HG03575 (cell line): Measurements from ENCODE around the gene PLPP4.
"Not testable (repeated sequence)": the region's sequence is repeated elsewhere in the genome, so short reads cannot be mapped to it uniquely, and the experiment has no call there.

ENCODE experiments used
- ATAC-seq: cut with Tn5 transposase; IDR thresholded peaks from one replicate; pipeline ENCODE4 v1.9.1; 2021; ENCODE audit not compliant: unreplicated experiment, insufficient number of reproducible peaks, low FRiP score; ENCODE audit errors: extremely low read depth

The PLPP4 gene

GRCh38 chr10:120480848-120481247 is 23.8 kb downstream of the PLPP4 start:
- no peak for ATAC-seq

- no peak for ATAC-seq
These were observed 26.0 kb downstream of the PLPP4 start for GRCh38 chr10:120483006-120483405.

GRCh38 chr10:120483651-120484301 is 26.7 kb downstream of the PLPP4 start:
- no peak for ATAC-seq

- ATAC-seq, result no peak
These were observed 28.9 kb downstream of the PLPP4 start for GRCh38 chr10:120485946-120486345.

- no peak for ATAC-seq
These were observed 29.7 kb downstream of the PLPP4 start for GRCh38 chr10:120486671-120487205.

- no peak for ATAC-seq
These were observed 33.3 kb downstream of the PLPP4 start for GRCh38 chr10:120490288-120490687.

GRCh38 chr10:120492346-120492745 is 35.3 kb downstream of the PLPP4 start:
- no peak for ATAC-seq

GRCh38 chr10:120493411-120494312 is 36.6 kb downstream of the PLPP4 start:
- no peak for ATAC-seq

GRCh38 chr10:120494313-120494710 is 37.3 kb downstream of the PLPP4 start:
- ATAC-seq, result no peak

- no peak for ATAC-seq
These were observed 38.4 kb downstream of the PLPP4 start for GRCh38 chr10:120495226-120496009.

GRCh38 chr10:120499883-120500282 is 42.9 kb downstream of the PLPP4 start:
- no peak for ATAC-seq

- no peak for ATAC-seq
These were observed 46.7 kb downstream of the PLPP4 start for GRCh38 chr10:120503689-120504088.

- ATAC-seq, result not testable (repeated sequence)
These were observed 47.2 kb downstream of the PLPP4 start for GRCh38 chr10:120504227-120504626.

- no peak for ATAC-seq
These were observed 48.0 kb downstream of the PLPP4 start for GRCh38 chr10:120505056-120505455.

- ATAC-seq, result no peak
These were observed 48.8 kb downstream of the PLPP4 start for GRCh38 chr10:120505866-120506265.

GRCh38 chr10:120506674-120507073 is 49.6 kb downstream of the PLPP4 start:
- no peak for ATAC-seq

GRCh38 chr10:120507175-120507574 is 50.1 kb downstream of the PLPP4 start:
- no peak for ATAC-seq

GRCh38 chr10:120507651-120508050 is 50.6 kb downstream of the PLPP4 start:
- ATAC-seq, result no peak

- no peak for ATAC-seq
These were observed 51.4 kb downstream of the PLPP4 start for GRCh38 chr10:120508393-120508792.
